HPDE6-E6E7 (cell line): ENCODE measurements around the gene IL16.
A peak's percentile ranks its signal among the peaks of the same experiment; 100 is the strongest.

Experiments
- DNase-seq: peaks from one replicate; pipeline ENCODE4 v3.0.0; 2011; ENCODE audit warnings: missing footprints; ENCODE audit errors: extremely low spot score

The IL16 gene

DNA sequence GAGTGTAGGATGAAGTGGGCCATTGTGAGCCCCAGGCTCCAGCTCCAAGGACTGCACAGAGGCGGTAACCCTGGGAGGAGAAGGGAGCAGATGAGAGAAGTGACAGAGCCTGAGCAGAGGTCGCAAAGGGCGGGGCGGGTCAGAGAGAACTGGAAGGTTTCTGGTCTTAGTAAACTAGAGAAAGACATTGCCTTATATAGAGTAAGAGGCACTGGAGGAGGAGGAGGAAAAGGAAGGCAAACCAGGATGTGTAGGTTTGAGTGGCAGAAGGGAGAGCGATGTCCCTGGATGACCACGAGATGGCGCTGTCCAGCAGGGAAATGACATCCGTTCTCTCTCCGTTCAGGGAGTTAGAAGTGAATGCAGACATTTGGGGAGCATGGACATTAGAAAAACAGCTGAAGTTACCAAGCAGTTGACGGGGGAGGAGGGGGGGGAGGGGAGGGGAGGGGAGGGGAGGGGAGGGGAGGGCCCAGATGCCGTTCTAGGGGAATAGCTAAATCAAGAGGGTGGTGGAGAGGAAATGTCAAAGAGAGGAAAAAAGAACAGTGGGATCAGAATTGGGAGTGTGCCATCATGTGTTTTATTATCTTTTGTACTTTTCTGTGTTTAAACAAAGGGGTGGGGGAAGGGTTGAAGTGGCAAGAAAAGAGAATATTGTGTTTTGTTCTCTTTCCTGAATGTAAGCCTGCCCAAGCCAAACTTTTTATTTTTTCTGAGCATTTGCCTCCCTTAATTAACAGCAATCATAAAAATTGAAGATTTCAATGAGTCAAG lies 78.4 kb downstream of the IL16 start:
- peak; percentile 56 for DNase-seq

DNA sequence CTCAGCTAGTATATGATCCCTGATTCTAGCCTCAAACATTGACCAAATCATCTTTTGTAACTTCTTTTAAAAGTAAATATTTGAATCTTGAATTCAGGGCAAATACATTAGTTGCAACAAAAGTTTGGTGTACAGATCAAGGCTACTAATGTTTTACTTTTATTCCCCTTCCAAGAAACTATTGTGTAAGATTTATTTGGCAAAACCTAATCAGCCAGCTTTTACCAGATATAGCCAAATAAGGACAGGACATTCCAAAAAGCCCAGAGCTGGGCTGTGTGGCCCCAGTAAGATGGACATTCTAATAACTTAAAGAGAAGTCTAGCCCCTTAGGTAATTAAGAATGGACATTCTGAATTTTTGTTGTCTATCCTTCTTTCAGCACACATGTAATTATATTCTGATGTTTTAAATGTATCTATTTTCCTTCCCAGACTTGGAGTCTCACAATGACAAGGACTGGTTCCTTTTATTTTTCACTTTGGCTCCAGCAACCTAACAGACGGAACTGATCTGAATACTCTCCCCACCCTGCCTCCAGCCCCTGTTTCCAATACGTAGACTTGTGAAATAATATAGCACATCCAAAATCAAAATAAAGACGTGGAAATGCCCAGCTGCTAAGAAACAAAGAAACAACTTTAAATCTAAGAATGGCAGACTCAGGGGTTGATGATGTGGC lies 79.2 kb downstream of the IL16 start:
- no peak for DNase-seq

DNA sequence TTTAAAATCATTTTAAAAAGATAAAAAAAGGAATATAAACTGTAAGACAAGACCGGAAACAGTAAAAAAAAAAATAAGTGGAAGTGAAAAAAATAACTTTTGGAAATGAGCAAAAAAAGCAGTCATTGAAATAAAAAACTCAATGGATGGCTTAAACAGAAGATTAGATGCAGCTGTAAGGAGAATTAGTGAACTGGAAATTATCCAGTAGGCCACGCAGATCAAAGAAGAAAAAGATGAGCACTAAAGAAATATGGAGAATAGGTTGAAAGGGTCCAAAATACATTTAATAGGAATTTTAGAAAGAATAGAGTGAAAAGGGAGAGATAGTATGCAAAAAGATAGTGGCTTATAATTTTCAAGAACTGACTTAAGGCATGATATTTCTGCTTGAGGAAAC lies 80.3 kb downstream of the IL16 start:
- DNase-seq: no peak

- DNase-seq: no peak
Measured at GRCh38 chr15:81277851-81278250, 81.2 kb downstream of the IL16 start.

DNA sequence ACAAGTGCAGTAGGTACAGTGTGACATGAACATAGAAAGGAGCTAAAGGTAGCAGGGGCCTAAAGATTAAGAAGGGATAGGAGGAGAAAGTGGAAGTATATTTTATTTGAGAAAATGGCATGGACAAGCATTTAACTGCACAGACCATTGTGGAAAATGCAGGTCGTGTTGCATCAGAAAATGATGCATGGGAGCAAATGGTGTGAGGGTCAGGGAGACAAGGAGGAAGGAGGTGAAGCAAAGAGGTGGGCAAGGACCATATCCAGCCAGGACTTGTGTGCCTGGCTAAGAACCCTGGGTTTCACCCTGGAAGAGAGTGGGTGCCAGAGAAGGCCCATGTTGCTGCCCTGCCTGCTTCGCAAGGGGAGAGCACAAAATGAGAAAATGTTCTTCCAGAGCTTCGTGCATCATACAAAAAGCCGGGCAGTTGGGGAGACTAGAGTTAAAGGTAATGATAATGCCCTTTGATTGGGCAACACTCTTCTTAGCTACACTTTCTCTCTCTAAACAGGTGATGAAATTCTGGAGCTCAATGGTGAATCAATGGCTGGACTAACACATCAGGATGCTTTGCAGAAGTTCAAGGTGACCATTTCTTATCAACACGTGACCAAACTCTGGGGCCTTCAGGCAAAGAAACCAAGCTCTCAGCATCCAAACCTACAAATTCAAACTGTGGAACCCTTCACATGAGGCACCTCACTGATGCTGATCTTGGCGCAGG lies 81.8 kb downstream of the IL16 start:
- no peak for DNase-seq

GRCh38 chr15:81279621-81280485 lies 83.2 kb downstream of the IL16 start:
- no peak for DNase-seq

DNA sequence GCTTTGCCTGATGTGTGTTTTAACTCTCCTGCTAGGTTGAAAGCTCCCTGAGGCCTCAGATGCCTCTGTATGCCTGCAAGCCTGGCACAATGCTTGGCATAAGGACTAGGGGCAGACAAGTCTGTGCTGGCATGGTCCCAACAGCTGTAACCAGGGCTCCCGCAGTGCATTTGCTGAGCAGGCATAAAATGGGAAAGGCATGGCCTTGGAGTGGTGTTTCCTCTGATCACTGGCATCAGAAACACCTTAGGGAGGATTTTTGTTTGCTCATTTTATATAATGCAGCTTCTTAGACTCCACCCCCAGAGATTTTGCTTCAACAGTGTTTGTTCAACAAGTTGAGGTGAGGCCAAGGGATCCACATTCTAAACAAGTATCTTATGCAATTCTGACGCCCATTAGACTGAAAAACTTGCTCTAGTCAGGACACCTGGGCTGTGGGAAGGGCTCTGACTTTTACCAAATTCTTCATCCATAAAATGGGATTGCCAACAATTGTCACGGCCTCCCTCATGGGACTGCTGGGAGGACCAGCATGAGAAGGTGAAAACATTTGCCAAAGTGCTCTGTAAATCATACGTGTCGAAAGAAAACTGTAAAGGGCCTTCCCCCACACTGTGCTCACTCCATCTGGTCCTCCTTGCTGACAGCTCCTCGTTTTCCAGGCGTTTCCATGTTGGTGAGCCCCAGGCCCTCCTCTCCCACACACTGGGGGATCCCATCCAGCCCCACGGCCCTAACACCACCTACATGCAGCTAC lies 84.2 kb downstream of the IL16 start:
- no peak for DNase-seq

DNA sequence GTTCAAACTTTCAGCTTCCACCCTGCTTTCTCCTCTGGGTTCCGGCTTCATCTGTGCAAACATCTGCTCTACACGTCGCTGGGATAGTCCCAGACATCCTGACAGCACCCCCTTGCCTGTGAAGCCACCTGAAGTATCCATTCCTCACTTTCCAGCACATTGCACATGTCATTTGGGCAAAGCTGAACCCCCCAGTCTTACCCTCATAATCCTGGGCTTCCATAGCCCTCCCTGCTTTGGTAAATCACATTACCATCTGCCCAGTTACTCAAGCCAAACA lies 84.7 kb downstream of the IL16 start:
- no peak for DNase-seq

DNA sequence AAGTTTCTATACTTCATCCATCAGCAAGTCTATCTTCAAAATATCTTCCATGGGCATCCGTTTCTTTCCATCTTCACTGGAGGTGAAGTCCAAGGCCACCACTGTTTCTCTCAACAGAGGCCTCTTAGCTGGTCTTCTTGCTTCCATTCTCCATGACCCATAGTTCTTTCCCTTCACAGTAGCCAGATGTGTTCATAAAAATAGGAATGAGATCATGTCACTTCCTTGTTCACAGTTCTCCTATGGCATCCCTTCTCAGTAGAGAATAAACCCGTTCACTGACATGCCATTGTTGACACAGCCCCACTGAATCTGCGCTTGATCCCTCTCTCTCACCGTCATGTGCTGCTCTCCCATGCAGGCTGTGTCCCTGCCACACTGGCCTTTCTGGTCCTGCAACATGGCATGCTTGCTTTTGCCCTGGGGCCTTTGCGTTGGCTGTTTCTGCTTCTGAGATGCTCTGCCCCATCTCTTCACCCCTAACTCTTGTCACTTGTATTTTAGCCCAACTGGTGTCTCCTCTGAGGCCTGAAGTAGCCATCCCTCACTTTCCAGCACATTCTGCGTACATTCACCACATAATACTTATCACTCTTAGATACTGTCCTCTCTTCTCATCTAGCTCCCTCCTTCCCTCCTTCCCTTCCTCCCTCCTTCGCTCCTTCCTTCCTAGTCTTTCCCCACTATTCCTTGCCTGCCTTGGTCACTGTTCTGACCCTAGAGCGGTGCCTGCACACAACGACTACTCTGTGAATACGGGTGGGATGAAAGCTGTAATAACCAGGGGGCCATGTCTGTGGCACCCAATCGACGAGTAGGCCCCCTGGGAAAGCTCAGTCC lies 85.3 kb downstream of the IL16 start:
- no peak for DNase-seq

- no peak for DNase-seq
Measured at GRCh38 chr15:81282606-81282895, 85.9 kb downstream of the IL16 start.

- no peak for DNase-seq
Measured at GRCh38 chr15:81282911-81283310, 86.2 kb downstream of the IL16 start.

GRCh38 chr15:81284256-81285031 lies 87.8 kb downstream of the IL16 start:
- DNase-seq: no peak

DNA sequence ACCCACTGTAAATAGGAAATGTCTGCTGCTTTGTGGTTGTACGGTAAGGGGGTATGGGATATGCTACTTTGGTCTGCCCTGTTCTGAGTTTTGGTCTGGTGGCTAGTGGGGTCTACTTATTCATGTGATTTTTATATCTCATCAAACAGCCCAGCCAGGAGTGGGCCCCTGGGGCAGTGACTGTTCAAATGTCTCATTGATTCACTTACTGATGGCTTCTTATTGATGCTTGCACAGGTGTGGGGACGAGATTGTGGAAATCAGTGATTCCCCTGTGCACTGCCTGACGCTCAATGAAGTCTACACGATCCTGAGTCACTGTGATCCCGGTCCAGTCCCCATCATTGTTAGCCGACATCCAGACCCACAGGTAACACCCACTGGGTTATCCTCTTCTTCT lies 88.8 kb downstream of the IL16 start:
- DNase-seq: no peak

DNA sequence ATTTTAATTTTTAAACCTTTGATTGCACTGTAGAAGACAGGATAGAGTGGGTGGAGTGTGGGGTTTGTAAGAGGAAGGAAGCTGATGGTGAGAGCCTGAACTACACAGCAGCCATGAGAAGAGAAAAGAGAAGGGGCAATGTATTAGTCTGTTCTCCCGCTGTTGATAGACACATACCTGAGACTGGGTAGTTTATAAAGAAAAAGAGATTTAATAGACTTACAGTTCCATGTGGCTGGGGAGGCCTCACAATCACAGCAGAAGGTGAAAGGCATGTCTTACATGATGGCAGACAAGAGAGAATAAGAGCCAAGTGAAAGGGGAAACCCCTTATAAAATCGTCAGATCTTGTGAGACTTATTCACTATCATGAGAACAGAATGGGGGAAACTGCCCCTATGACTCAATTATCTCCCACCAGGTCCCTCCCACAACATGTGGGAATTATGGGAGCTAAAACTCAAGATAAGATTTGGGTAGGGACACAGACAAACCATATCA lies 90.0 kb downstream of the IL16 start:
- no peak for DNase-seq

DNA sequence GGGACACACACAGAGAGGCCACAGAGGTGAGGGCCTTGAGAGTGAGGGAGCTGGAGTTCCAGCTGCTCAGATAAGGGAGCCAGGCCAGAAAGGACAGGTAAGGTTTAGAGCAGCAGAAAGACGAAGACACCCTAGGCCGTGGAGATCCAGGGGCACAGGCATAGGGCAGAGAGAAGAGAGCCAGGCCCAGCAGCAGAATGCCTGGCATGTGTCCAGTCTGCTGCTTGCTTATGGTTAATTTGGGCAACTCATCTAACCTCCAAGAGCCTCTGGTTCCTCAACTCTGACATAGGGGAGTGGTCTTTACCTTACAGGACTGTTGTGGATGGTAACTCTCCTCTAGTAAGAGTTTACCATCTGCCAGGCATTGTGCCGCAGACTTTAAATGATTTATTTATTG lies 91.4 kb downstream of the IL16 start:
- no peak for DNase-seq

- no peak for DNase-seq
Measured at GRCh38 chr15:81288616-81289015, 91.9 kb downstream of the IL16 start.

DNA sequence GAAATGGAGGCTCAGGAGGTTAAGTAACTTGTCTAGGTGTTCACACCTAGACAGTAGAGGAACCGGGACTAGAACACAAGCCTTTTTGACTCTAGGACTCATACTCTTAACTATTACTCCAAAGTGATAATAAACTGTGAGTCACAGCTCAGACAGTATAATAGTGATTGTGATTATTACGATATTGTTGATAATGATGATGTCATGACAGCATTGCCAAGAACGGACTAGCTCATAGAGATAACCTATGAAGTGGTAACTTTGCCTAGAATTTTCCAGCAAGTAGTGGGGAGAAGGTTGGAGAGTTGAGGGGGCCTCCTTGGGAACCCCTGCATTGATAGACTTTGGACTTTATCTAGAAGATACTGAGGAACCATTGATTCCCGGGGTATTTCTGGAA lies 93.2 kb downstream of the IL16 start:
- DNase-seq: no peak

- no peak for DNase-seq
Measured at GRCh38 chr15:81291916-81292522, 95.3 kb downstream of the IL16 start.

DNA sequence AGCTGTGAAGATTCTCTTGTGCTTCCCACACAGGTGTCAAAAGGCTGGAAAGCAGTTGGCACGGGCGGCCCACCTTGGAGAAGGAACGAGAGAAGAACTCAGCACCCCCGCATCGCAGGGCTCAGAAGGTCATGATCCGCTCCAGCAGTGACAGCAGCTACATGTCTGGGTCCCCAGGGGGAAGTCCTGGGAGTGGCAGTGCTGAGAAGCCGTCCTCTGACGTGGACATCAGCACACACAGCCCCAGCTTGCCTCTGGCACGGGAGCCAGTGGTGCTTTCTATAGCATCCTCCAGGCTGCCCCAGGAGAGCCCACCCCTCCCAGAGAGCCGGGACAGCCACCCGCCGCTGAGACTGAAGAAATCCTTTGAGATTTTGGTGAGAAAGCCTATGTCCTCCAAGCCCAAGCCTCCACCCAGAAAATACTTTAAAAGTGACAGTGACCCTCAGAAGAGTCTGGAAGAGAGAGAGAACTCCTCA lies 95.9 kb downstream of the IL16 start:
- no peak for DNase-seq
